HEK293T (cell line): ENCODE data around the gene GARS1.

Source experiments
- CTCF ChIA-PET: fragments of 350-600 bp; formaldehyde crosslinking; extraction: SDS; loops from one replicate; lab custom pipeline; 2021; ENCODE audit warnings: antibody characterized with exemption, inconsistent platforms; lab: Yijun Ruan, JAX
- POLR2A ChIA-PET: fragments of 350-600 bp; formaldehyde crosslinking; extraction: SDS; loops from one replicate; lab custom pipeline; 2020; ENCODE audit warnings: antibody characterized with exemption, inconsistent platforms; lab: Yijun Ruan, JAX
- DNase-seq: peaks from one replicate; pipeline ENCODE4 v3.0.0; 2012; ENCODE audit warnings: mixed read lengths; ENCODE audit errors: extremely low spot score
- ARNT ChIP-seq: fragments of 450-650 bp; IDR thresholded peaks from 2 replicates; pipeline ENCODE4 v1.6.1; 2017; ENCODE audit warnings: mild to moderate bottlenecking
- BHLHE40 ChIP-seq: fragments of 450-650 bp; IDR thresholded peaks from 2 replicates; pipeline ENCODE4 v1.6.1; 2016; ENCODE audit warnings: mild to moderate bottlenecking, moderate library complexity, borderline replicate concordance
- CTBP1 ChIP-seq: fragments of 450-650 bp; IDR thresholded peaks from 2 replicates; pipeline ENCODE4 v1.6.1; 2016; ENCODE audit warnings: borderline replicate concordance
- ELF4 ChIP-seq: fragments of 450-650 bp; IDR thresholded peaks from 2 replicates; pipeline ENCODE4 v1.6.1; 2017; ENCODE audit warnings: antibody characterized with exemption
- FOXA1 ChIP-seq: fragments of 450-650 bp; IDR thresholded peaks from 2 replicates; pipeline ENCODE4 v1.6.1; 2016; ENCODE audit warnings: mild to moderate bottlenecking
- FOXK2 ChIP-seq: fragments of 450-650 bp; IDR thresholded peaks from 2 replicates; pipeline ENCODE4 v1.6.1; 2016; ENCODE audit warnings: mild to moderate bottlenecking
- FOXM1 ChIP-seq: fragments of 450-650 bp; IDR thresholded peaks from 2 replicates; pipeline ENCODE4 v1.6.1; 2017; ENCODE audit warnings: mild to moderate bottlenecking, borderline replicate concordance
- HDGF ChIP-seq: fragments of 450-650 bp; IDR thresholded peaks from 2 replicates; pipeline ENCODE4 v1.6.1; 2017; ENCODE audit warnings: antibody characterized with exemption, borderline replicate concordance
- L3MBTL2 ChIP-seq: fragments of 450-650 bp; conservative IDR thresholded peaks from 2 replicates; pipeline ENCODE4 v1.6.1; 2016; ENCODE audit warnings: mild to moderate bottlenecking
- LEF1 ChIP-seq: fragments of 450-650 bp; IDR thresholded peaks from 2 replicates; pipeline ENCODE4 v1.6.1; 2017; ENCODE audit warnings: mild to moderate bottlenecking, borderline replicate concordance
- NFRKB ChIP-seq: fragments of 450-650 bp; IDR thresholded peaks from 2 replicates; pipeline ENCODE4 v1.6.1; 2016; ENCODE audit warnings: mild to moderate bottlenecking, moderate library complexity
- SP1 ChIP-seq: fragments of 450-650 bp; IDR thresholded peaks from 2 replicates; pipeline ENCODE4 v1.6.1; 2017
- SUZ12 ChIP-seq: fragments of 450-650 bp; IDR thresholded peaks from 2 replicates; pipeline ENCODE4 v1.6.1; 2016; ENCODE audit warnings: mild to moderate bottlenecking
- TARDBP ChIP-seq: fragments of 450-650 bp; IDR thresholded peaks from 2 replicates; pipeline ENCODE4 v1.6.1; 2016
- ZNF384 ChIP-seq: fragments of 450-650 bp; IDR thresholded peaks from 2 replicates; pipeline ENCODE4 v1.6.1; 2016
- TF ChIP-seq, protein P1 (sequence below): fragments of 450-650 bp; IDR thresholded peaks from 2 replicates; pipeline ENCODE4 v1.6.1; 2016

Gene GARS1

DNA sequence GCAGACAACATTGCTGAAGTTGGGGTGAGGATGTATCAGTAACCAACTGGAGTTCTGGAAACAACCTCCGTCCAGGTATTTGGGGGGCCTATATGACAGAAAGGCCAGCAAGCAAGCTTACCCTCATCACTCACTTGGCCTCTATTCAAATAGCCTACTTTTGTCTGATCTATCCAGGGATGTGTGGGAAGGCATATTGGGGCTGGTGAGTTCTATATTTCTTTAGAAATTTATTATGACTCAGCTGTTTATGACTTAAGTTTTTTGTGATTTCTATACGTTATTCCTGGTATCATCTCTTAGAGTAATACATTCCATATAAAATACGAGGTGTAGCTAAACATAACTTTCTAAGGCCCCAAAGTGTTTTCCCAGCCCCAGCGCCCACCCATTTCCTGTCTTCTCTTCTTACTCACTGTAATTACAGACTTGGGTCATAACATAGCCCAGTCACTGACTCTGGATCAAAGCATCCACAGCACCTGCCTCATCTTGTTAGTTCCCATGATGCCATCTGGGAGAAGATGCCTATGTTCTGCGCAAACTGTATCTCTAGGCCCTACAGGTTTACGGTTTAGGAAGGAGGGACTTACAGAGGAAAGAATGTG, 18.1 kb downstream of the GARS1 start:
- TF ChIP-seq FOXK2, result no peak
- TF ChIP-seq FOXM1, result no peak
- no peak for TF ChIP-seq TARDBP
- TF ChIP-seq LEF1, result no peak
- no peak for TF ChIP-seq ARNT
- TF ChIP-seq CTBP1, result no peak
- TF ChIP-seq ELF4, result no peak
- TF ChIP-seq SP1, result no peak
- no peak for TF ChIP-seq SUZ12
- no peak for TF ChIP-seq L3MBTL2
- no peak for TF ChIP-seq HDGF
- no peak for TF ChIP-seq BHLHE40
- TF ChIP-seq, protein P1, sequence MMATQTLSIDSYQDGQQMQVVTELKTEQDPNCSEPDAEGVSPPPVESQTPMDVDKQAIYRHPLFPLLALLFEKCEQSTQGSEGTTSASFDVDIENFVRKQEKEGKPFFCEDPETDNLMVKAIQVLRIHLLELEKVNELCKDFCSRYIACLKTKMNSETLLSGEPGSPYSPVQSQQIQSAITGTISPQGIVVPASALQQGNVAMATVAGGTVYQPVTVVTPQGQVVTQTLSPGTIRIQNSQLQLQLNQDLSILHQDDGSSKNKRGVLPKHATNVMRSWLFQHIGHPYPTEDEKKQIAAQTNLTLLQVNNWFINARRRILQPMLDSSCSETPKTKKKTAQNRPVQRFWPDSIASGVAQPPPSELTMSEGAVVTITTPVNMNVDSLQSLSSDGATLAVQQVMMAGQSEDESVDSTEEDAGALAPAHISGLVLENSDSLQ, result no peak
- no peak for TF ChIP-seq NFRKB
- TF ChIP-seq FOXA1, result no peak
- no peak for TF ChIP-seq ZNF384
- POLR2A ChIA-PET, result interaction anchor here (1.7 kb wide), 1 partner anchor 19 kb away, joined by 5 read pairs; no protein-coding TSS in a partner anchor
- no peak for DNase-seq
- CTCF ChIA-PET, result no interaction called here

DNA sequence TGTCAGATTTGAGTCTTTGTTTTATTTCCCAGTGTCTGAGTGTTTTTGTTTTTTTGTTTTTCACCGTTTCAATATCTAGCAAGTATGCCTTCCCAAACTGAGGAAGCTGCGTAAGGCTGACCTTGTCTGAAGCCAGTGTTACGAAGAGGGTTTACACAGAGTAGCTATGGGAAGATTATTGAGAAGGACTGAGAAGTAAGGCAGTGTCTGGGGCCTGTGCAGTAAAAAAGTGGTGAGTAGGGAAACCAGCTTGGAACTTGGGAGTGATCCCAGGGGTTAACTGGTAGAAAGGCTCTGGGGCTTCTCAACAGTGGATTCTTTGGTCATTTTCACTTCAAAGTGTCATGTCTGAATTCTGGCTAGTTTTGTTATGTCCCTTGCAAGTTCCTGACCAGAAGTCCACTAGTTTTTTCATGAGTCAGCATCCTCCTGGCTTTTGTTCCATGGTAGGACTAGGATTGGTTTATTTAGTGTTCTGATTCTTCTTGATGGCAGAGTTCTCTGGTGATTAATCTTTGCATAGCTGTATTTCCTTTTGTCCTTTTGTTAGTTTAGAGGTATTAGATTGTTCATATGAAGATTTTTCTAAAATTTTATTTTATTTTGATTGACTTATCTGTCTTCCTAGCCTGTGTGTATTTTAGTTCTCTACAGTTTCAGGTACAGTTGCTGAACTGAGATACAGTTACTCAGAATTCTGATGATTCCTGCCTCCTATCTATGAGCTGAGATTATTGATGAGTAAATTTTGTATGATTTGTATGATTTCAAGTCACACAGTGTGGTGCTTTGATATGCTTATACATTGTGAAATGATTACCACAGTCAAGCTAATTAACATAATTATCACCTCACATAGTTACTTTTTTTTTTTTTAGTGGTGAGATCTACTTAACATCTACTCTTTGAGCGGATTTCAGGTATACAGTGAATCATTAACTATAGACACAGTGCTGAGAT, 19.0 kb downstream of the GARS1 start:
- ChIA-PET CTCF (no interaction called here), POLR2A (interaction anchor here (1.7 kb wide), 1 partner anchor 20 kb away, joined by 5 read pairs; no protein-coding TSS in a partner anchor)

DNA sequence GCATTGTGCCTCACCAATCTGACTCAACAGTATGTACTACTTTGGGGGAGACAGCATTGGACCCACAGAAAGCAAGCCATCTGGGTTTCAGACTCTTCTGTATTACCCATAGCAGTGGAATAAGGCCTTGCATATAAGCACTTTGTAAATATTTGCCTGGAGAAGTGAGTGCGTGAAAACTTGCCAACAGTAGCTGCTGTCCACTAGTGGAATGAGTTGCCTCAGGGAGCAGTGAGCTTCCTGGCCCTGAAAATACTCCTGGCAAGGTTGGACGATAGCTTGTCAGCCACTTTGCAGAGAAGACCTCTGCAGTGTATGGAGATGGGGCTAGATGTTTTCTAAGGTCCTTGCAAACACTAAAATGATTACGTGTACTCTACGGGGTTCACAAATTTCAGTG, 21.6 kb downstream of the GARS1 start:
- POLR2A ChIA-PET, result no interaction called here
- TF ChIP-seq SP1 (no peak), CTBP1 (no peak), NFRKB (no peak), FOXA1 (no peak), HDGF (no peak), BHLHE40 (no peak), L3MBTL2 (no peak), FOXM1 (no peak), FOXK2 (no peak), LEF1 (no peak), ZNF384 (no peak), TARDBP (no peak), ARNT (no peak), ELF4 (no peak), SUZ12 (no peak)
- TF ChIP-seq, protein P1, result no peak
- no peak for DNase-seq
- CTCF ChIA-PET, result no interaction called here

More for the DNA sequence above, 19.0 kb downstream of the GARS1 start:
- DNase-seq, result no peak
- TF ChIP-seq SUZ12 (no peak), LEF1 (no peak), CTBP1 (no peak), NFRKB (no peak), TARDBP (no peak), FOXA1 (no peak), ARNT (no peak), L3MBTL2 (no peak), HDGF (no peak), ZNF384 (no peak), FOXK2 (no peak), ELF4 (no peak), SP1 (no peak), BHLHE40 (no peak)
- TF ChIP-seq, protein P1, result no peak

DNA sequence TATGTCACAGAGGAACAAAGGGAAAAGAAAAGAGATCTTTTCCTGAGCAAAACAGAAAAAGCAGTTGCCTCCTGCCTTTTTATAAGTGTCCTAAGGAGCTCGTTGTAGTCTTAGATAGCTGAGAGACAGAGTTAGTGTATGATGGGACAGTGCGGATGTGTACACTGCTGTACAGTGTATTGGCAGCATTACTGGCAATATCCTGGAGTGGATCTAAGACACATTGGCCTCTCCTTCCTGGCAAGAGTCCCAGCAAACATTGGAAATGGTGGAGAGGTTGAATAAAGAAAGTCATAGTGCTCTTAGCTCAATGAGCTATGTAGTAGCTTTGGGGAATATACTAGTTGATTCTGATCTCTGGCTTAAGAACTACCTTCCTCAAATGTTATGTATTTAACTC, 22.7 kb downstream of the GARS1 start:
- ChIA-PET CTCF (no interaction called here), POLR2A (no interaction called here)
- TF ChIP-seq ARNT (no peak), TARDBP (no peak), HDGF (no peak), ZNF384 (no peak), NFRKB (no peak), FOXM1 (no peak), CTBP1 (no peak), ELF4 (no peak), SUZ12 (no peak), BHLHE40 (no peak), FOXA1 (no peak), FOXK2 (no peak), L3MBTL2 (no peak)
- TF ChIP-seq, protein P1, result no peak
- no peak for DNase-seq

DNA sequence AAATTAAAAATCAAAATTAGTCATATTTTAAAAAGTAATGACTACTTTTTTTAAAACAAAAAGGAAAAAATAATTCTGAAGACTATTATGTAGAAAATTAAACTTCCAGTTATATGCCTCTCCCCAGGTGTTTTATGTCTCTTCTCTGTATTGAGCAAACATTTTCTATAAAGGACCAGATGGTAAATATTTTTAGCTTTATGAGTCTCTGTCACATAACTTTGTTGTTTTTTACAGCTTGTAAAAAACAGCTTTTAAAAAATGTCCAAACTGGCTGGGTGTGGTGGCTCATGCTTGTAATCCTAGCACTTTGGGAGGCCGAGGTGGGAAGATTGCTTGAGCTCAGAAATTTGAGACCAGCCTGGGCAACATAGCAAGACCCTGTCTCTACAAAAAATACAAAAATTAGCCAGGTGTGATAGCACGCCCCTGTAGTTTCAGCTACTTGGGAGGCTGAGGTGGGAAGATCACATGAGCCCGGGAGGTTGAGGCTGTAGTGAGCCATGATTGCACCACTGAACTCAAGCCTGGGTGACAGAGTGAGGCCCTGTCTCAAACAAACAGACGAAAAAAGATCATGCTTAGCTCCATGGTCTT, 23.5 kb downstream of the GARS1 start:
- TF ChIP-seq ARNT (no peak), SP1 (no peak)
- POLR2A ChIA-PET, result no interaction called here
- CTCF ChIA-PET, result no interaction called here
- no peak for DNase-seq
